ENCODE measurements around the gene POLR2E.

- TF ChIP-seq E2F6 (IDR thresholded peaks at IDR 0.05): no peak
- TF ChIP-seq CTCF (IDR thresholded peaks at IDR 0.05; ENCODE audit: control extremely low read depth in 1 of 3, insufficient read depth in 1 of 3, low read depth in 1 of 3, low read length in 3 of 3): no peak
- TF ChIP-seq FOSL1 (IDR thresholded peaks at IDR 0.05; ENCODE audit: insufficient read depth, low read depth, low read length): no peak
- TF ChIP-seq MAX (IDR thresholded peaks at IDR 0.05): no peak
- no peak for TF ChIP-seq POLR2AphosphoS5 (IDR thresholded peaks at IDR 0.05; ENCODE audit: low read depth, low read length)
- TF ChIP-seq POLR2A (IDR thresholded peaks at IDR 0.05; ENCODE audit: control extremely low read depth in 1 of 2, low read depth in 2 of 2, low read length in 2 of 2): no peak
- no peak for TF ChIP-seq EP300 (IDR thresholded peaks at IDR 0.05; ENCODE audit: borderline replicate concordance in 1 of 2, low read depth in 2 of 2, low read length in 2 of 2)
- no peak for TF ChIP-seq JUN (IDR thresholded peaks at IDR 0.05; ENCODE audit: low read depth, low read length)
- TF ChIP-seq TAF1 (IDR thresholded peaks at IDR 0.05; ENCODE audit: low read depth, low read length): no peak
- no peak for TF ChIP-seq CHD7 (IDR thresholded peaks at IDR 0.05; ENCODE audit: insufficient replicate concordance, low read length)
- TF ChIP-seq RNF2 (IDR thresholded peaks at IDR 0.05; ENCODE audit: borderline replicate concordance, low read depth, low read length, missing control alignments, poor library complexity, severe bottlenecking): no peak
Observed at GRCh38 chr19:1042689-1043511, 52.3 kb downstream of the POLR2E start.
